Fibroblast of villous mesenchyme (primary cell): ENCODE data around the gene TNK2. TPM values are rescaled to one million over a fixed set of nuclear protein-coding genes. Genes with fewer than 3 reads are reported as not detected.

Experiments
- DNase-seq: peaks from one replicate; pipeline ENCODE4 v3.0.0-alpha.2; 2010; ENCODE audit warnings: low read depth
- H3K4me3 ChIP-seq: 2 replicates; pipeline ENCODE4 v1.5.1; 2011; ENCODE audit warnings: low read depth, mild to moderate bottlenecking, low read length
- CTCF ChIP-seq: IDR thresholded peaks from 2 replicates; pipeline ENCODE4 v1.5.1; 2012; ENCODE audit warnings: low read depth, mild to moderate bottlenecking, low read length; ENCODE audit not compliant: insufficient read depth
- total RNA-seq: library from RNA; depleted of rRNA; stranded (reverse); fragments of >200 nt; gene quantifications from 2 replicates; pipeline ENCODE4 v1.2.3, GENCODE V29; 2012

TNK2 gene
- total RNA-seq, 1 donor, result 12.1 TPM

- no peak for TF ChIP-seq CTCF
- DNase-seq, result no peak
- no peak overlapping the region for H3K4me3 ChIP-seq
Observed at GRCh38 chr3:195881276-195881988, 26.9 kb downstream of the TNK2 start.

- no peak for TF ChIP-seq CTCF
- no peak for DNase-seq
- H3K4me3 ChIP-seq, result no peak overlapping the region
Observed at GRCh38 chr3:195880037-195880431, 28.3 kb downstream of the TNK2 start.

DNA sequence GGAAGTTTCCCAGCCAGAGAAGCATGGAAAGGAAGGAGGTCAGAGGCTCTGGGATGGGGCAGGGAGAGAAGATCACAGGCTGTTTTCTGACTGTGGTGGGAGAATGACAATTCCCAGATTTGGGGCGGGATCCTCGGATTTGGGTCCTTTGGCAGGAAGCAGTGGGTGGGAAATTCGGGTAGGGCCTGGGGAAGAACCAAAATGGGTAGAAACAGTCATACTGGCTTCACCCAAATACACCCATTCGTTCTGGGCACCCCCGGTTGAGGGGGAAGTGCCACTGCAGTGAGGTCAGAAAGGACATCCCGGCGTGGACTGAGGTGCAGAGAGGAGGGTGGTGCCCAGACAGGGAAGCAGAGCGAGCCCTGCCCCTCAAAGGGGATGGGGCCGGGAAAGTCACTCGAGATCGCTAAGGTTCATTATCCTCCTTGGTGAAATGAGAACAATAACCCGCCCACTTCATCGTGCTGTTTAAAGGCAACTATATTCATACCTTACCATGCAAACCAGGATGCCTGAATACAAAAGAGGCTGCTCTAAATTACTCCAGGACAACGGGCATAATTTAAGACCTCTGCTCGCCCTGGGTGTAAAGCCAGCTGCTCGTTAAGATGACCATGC lies 28.8 kb downstream of the TNK2 start:
- H3K4me3 ChIP-seq, result no peak overlapping the region
- DNase-seq, result no peak
- no peak for TF ChIP-seq CTCF

GRCh38 chr3:195878424-195879274 lies 29.7 kb downstream of the TNK2 start:
- TF ChIP-seq CTCF, result no peak
- H3K4me3 ChIP-seq, result no peak overlapping the region
- no peak for DNase-seq

GRCh38 chr3:195877767-195878423 lies 30.5 kb downstream of the TNK2 start:
- no peak for TF ChIP-seq CTCF
- DNase-seq, result no peak
- no peak overlapping the region for H3K4me3 ChIP-seq

- no peak for DNase-seq
- TF ChIP-seq CTCF, result no peak
- H3K4me3 ChIP-seq, result no peak overlapping the region
Observed at GRCh38 chr3:195877136-195877715, 31.1 kb downstream of the TNK2 start.
